K562 (cell line): ENCODE results near the gene CACNA2D4. TPM values are rescaled to one million over a fixed set of nuclear protein-coding genes. Genes with fewer than 3 reads are reported as not detected.

Source experiments
- ATAC-seq: fragments of 200-7000 bp; cut with Tn5 transposase; 3 replicates; pipeline ENCODE4 v1.9.1; 2020; ENCODE audit warnings: moderate library complexity
- BruUV-seq: library from RNA; stranded (reverse); fragments of 400-500 nt; replicated peaks from 2 replicates; lab custom pipeline; 2021; lab: Mats Ljungman, UMichigan
- CTCF ChIA-PET: fragments of 300-600 bp; formaldehyde crosslinking; extraction: SDS; loops from one replicate; lab custom pipeline; 2021; ENCODE audit warnings: low intra/inter-chr PET ratio; lab: Yijun Ruan, JAX
- POLR2A ChIA-PET: fragments of 300-600, 350-650 bp; sonication (Branson Sonifier 250); formaldehyde crosslinking; extraction: SDS; loops from one replicate; lab custom pipeline; 2021; ENCODE audit warnings: antibody characterized with exemption, inconsistent platforms; lab: Yijun Ruan, JAX
- DNase-seq, 4 experiments: peaks; one replicate each; pipeline versions ENCODE4 v3.0.0 to v3.0.0-alpha.2; 2011 to 2018; ENCODE audit warnings: low spot score in 3 of 4, mixed read lengths in 3 of 4; ENCODE audit errors: extremely low read depth in 1 of 4
- FAIRE-seq: peaks from 2 replicates; lab custom pipeline; 2011; peaks lifted over from hg19 to GRCh38; lab: Jason Lieb, UNC
- H2AFZ ChIP-seq: 2 replicates; pipeline ENCODE4 v1.6.0; 2011; ENCODE audit warnings: low read depth, low read length, control low read depth, inconsistent platforms
- H3K27ac ChIP-seq: fragments of 200-600 bp; 3 replicates; pipeline ENCODE4 v1.8.0; 2011; ENCODE audit warnings: low read depth, mild to moderate bottlenecking, control low read depth, inconsistent platforms, low read length, moderate library complexity, mixed read lengths; ENCODE audit errors: extremely low read depth
- H3K27me3 ChIP-seq, 2 experiments: fragments of 300-600 bp in 1 of 2; 2 replicates in 1 of 2; 3 replicates in 1 of 2; pipeline versions ENCODE4 v1.6.0 to v1.8.0; 2011; ENCODE audit warnings: inconsistent platforms in 2 of 2, low read length in 2 of 2, mild to moderate bottlenecking in 1 of 2, mixed read lengths in 1 of 2, moderate library complexity in 1 of 2; ENCODE audit not compliant: control insufficient read depth in 2 of 2, insufficient read depth in 2 of 2
- H3K36me3 ChIP-seq: fragments of 300-600 bp; 3 replicates; pipeline ENCODE4 v1.8.0; 2011; ENCODE audit warnings: mild to moderate bottlenecking, low read length, inconsistent platforms; ENCODE audit not compliant: control insufficient read depth, insufficient read depth
- H3K4me1 ChIP-seq, 2 experiments: fragments of 200-600 bp in 1 of 2; replicated peaks in 1 of 2; 2 replicates in 1 of 2; 3 replicates in 1 of 2; pipeline versions ENCODE4 v1.5.1 to v1.8.0; 2011; ENCODE audit warnings: inconsistent platforms in 2 of 2, low read length in 2 of 2, mild to moderate bottlenecking in 1 of 2, mixed read lengths in 1 of 2, moderate library complexity in 1 of 2; ENCODE audit not compliant: control insufficient read depth in 2 of 2, insufficient read depth in 2 of 2
- H3K4me2 ChIP-seq: 2 replicates; pipeline ENCODE4 v1.6.1; 2011; ENCODE audit warnings: low read length, control low read depth, inconsistent platforms, mixed read lengths; ENCODE audit not compliant: insufficient read depth
- H3K4me3 ChIP-seq: fragments of 200-600 bp; sonication (generic), shearing (Covaris generic); 2 replicates; pipeline ENCODE4 v1.5.1; 2016; ENCODE audit warnings: control low read depth, inconsistent platforms
- H3K79me2 ChIP-seq: fragments of 200-600 bp; 3 replicates; pipeline ENCODE4 v1.8.0; 2011; ENCODE audit warnings: low read length, inconsistent platforms; ENCODE audit not compliant: control insufficient read depth, insufficient read depth
- H3K9ac ChIP-seq, 2 experiments: 2 replicates each; pipeline versions ENCODE4 v1.6.0 to v1.6.1; 2011; ENCODE audit warnings: low read depth in 2 of 2, low read length in 2 of 2, control low read depth in 1 of 2, inconsistent platforms in 1 of 2, mild to moderate bottlenecking in 1 of 2, mixed read lengths in 1 of 2; ENCODE audit not compliant: insufficient read depth in 1 of 2
- H3K9me1 ChIP-seq: one replicate; pipeline ENCODE4 v1.6.0; 2011; ENCODE audit warnings: inconsistent platforms, mild to moderate bottlenecking, low read length, moderate library complexity; ENCODE audit not compliant: control insufficient read depth, insufficient read depth
- H3K9me3 ChIP-seq: replicated peaks from 2 replicates; pipeline ENCODE4 v1.5.1; 2011; ENCODE audit warnings: low read depth, low read length, inconsistent platforms; ENCODE audit not compliant: control insufficient read depth, insufficient read depth
- H4K20me1 ChIP-seq: replicated peaks from 2 replicates; pipeline ENCODE4 v1.6.1; 2011; ENCODE audit warnings: low read length, inconsistent platforms, mixed read lengths; ENCODE audit not compliant: control insufficient read depth, insufficient read depth
- CEBPB ChIP-seq: fragments of 450-650 bp; IDR thresholded peaks from 2 replicates; pipeline ENCODE4 v1.6.1; 2016; ENCODE audit warnings: missing genetic modification characterization, missing compliant biosample characterization
- DMBX1 ChIP-seq: fragments of 250-450 bp; sonication (Bioruptor Pico); IDR thresholded peaks from 2 replicates; pipeline ENCODE4 v1.8.0; 2022; ENCODE audit warnings: inconsistent platforms, mild to moderate bottlenecking, moderate library complexity, borderline replicate concordance
- KDM1A ChIP-seq, 2 experiments: fragments of 450-650 bp; IDR thresholded peaks; 2 replicates each; pipeline ENCODE4 v1.6.1; 2016; ENCODE audit warnings: mild to moderate bottlenecking in 2 of 2
- ZNF24 ChIP-seq: fragments of 450-650 bp; IDR thresholded peaks from 2 replicates; pipeline ENCODE4 v1.6.1; 2016
- WGBS: fragments of 100-300 bp; shearing (Covaris generic); methylation state at CpG from one replicate; pipeline ENCODE4 v1.1.6; 2016; ENCODE audit warnings: low coverage, mixed read lengths; ENCODE audit not compliant: insufficient coverage; ENCODE audit errors: missing lambda C conversion rate; 5-methylcytosine and 5-hydroxymethylcytosine counted together
- in situ Hi-C: fragments of 300-500 bp; cut with MboI; formaldehyde crosslinking; loops from 4 replicates; pipeline ENCODE4 v1.15.0; 2018; ENCODE audit warnings: inconsistent platforms, mixed read lengths
- intact Hi-C: fragments of 100-400 bp; cut with micrococcal nuclease; formaldehyde crosslinking; loops from 2 replicates; pipeline ENCODE4 v1.14.2; 2022
- polyA plus RNA-seq, 8 experiments: library from polyadenylated mRNA; depleted of rRNA in 4 of 8; stranded (reverse) in 5 of 8; unstranded in 3 of 8; fragments of >200 nt; fragmentation: Nextera tagmentation in 2 of 8; fragmentation: Illumina TruSeq in 1 of 8; extraction: Ambion mirVana in 2 of 8; extraction: Trizol in 1 of 8; gene quantifications; 2 replicates each; pipeline versions ENCODE4 v1.2.1 to v1.2.3, GENCODE V29; 2011 to 2014; ENCODE audit warnings: inconsistent platforms in 1 of 8, missing spikeins in 1 of 8
- total RNA-seq, 7 experiments: library from RNA; depleted of rRNA in 6 of 7; stranded (reverse); fragments of >200 nt in 6 of 7; fragmentation: Illumina TruSeq in 2 of 7; extraction: Trizol in 2 of 7; gene quantifications; 2 replicates each; pipeline versions ENCODE4 v1.2.1 to v1.2.3, GENCODE V29; 2011 to 2021; ENCODE audit warnings: low replicate concordance in 1 of 7

Gene CACNA2D4
- total and polyA plus RNA-seq, 9 of the 15 experiments (the other 6 are each of a cell fraction or from before 2014, with no cell fraction given), result 0.04 to 0.69 (median 0.40) TPM; not detected in 3

GRCh38 chr12:1855241-1855640 is 63.2 kb downstream of the CACNA2D4 start:
- H3K27me3 ChIP-seq, result peaks cover 0 to 58% of the 10 kb centered on the region in 2 experiments; a peak in 3 of 5 replicates
- in situ Hi-C loops, result no loop called here

GRCh38 chr12:1853716-1854115 is 64.7 kb downstream of the CACNA2D4 start:
- intact Hi-C loops, result no loop called here
- POLR2A ChIA-PET, result no interaction called here
- no peak overlapping the region for H2AFZ ChIP-seq
- CTCF ChIA-PET, result no interaction called here
- no peaks in the 10 kb centered on the region for H3K9me1 ChIP-seq
- WGBS, result 3% methylated on average over 8 of the region's 8 CpGs
- no peaks in the 10 kb centered on the region for H3K36me3 ChIP-seq
- no peak overlapping the region for H3K9ac ChIP-seq
- H3K27ac ChIP-seq, result no peak overlapping the region
- H3K4me1 ChIP-seq, result no peaks in the 10 kb centered on the region
- H3K27me3 ChIP-seq, result peaks cover 5 to 42% of the 10 kb centered on the region in 2 experiments; a peak in 4 of 5 replicates
- in situ Hi-C loops, result no loop called here
- DNase-seq (no peak), ATAC-seq (no peak), FAIRE-seq (no peak)
- H3K4me2 ChIP-seq, result no peak overlapping the region
- H3K79me2 ChIP-seq, result no peaks in the 10 kb centered on the region
- H3K9me3 ChIP-seq, result no peaks in the 10 kb centered on the region
- H4K20me1 ChIP-seq, result no peaks in the 10 kb centered on the region
- no TSS peak for BruUV-seq
- no peak for TF ChIP-seq CEBPB
- no peak overlapping the region for H3K4me3 ChIP-seq

More at GRCh38 chr12:1855241-1855640, 63.2 kb downstream of the CACNA2D4 start:
- TF ChIP-seq ZNF24 (no peak), KDM1A (IDR thresholded peaks at IDR 0.05) (no peak), DMBX1 (CRISPR knock-in tag) (no peak)
- ChIA-PET POLR2A (no interaction called here), CTCF (no interaction called here)
- no peak for FAIRE-seq
- 0% methylated on average over 3 of the region's 3 CpGs for WGBS
- BruUV-seq, result no TSS peak
- no peak for DNase-seq
- no peak overlapping the region for H3K4me3 ChIP-seq
- H3K79me2 ChIP-seq, result no peaks in the 10 kb centered on the region
- H3K4me2 ChIP-seq, result no peak overlapping the region
- H3K9me1 ChIP-seq, result no peaks in the 10 kb centered on the region
- no peaks in the 10 kb centered on the region for H3K4me1 ChIP-seq
- H3K36me3 ChIP-seq, result no peaks in the 10 kb centered on the region
- H3K9me3 ChIP-seq, result no peaks in the 10 kb centered on the region
- H3K9ac ChIP-seq, result no peak overlapping the region
- intact Hi-C loops, result no loop called here
- H2AFZ ChIP-seq, result no peak overlapping the region
- H3K27ac ChIP-seq, result no peak overlapping the region
- ATAC-seq, result no peak
- H4K20me1 ChIP-seq, result no peaks in the 10 kb centered on the region
